NB4 (cell line): Measurements from ENCODE around the gene SLC16A14.
A peak's percentile ranks its signal among the peaks of the same experiment; 100 is the strongest.

Source experiments
- DNase-seq: peaks from one replicate; pipeline ENCODE4 v3.0.0; 2010; ENCODE audit warnings: low read depth
- H3K4me3 ChIP-seq: one replicate; pipeline ENCODE4 v1.5.1; 2011; ENCODE audit warnings: mild to moderate bottlenecking, low read depth, low read length, moderate library complexity
- CTCF ChIP-seq: IDR thresholded peaks from one replicate; pipeline ENCODE4 v1.5.1; 2012; ENCODE audit warnings: low read depth, low read length
- MYC ChIP-seq: IDR thresholded peaks from 2 replicates; pipeline ENCODE4 v1.6.1; 2011; ENCODE audit warnings: low read depth, low read length
- POLR2A ChIP-seq: IDR thresholded peaks from 2 replicates; pipeline ENCODE4 v1.6.1; 2011; ENCODE audit warnings: mild to moderate bottlenecking; ENCODE audit not compliant: insufficient read length; ENCODE audit errors: extremely low read depth
- TF ChIP-seq, protein P1 (sequence below): IDR thresholded peaks from 2 replicates; pipeline ENCODE4 v1.6.1; 2011; ENCODE audit warnings: low read depth, low read length

Gene SLC16A14

DNA sequence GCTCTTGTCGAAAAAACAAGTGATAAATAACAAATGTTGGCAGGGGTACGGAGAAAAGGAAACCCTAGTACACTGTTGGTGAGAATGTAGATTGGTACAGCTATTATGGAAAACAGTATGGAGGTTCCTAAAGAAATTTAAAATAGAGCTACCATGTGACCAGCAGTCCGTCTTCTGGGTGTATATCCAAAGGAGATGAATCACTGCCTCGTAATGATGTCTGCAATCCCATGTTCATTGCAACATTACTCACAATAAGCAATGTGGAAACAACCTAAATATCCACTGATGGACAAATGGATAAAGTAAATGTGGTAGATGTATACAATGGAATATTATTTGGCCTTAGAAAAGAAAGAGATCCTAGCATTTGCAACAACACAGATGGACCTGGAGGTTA, 50.6 kb downstream of the SLC16A14 start:
- no peak for DNase-seq
- TF ChIP-seq POLR2A: no peak
- H3K4me3 ChIP-seq: no peak overlapping the region

DNA sequence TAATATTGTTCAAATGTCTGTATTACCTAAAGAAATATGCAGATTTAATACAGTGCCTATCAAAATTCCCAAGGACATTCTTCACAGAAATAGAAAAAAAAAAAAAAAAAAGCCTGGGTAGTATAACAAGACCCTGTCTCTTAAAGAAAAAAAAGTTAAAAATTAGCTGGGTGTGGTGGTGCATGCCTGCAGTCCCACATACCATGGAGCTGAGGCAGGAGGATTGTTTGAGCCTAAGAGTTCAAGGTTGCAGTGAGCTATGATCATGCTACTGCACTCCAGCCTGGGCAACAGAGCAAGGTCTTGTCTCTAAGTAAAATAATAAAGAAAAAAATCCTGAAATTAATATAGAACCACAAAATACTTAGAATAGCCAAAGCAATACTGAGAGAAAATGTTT, 51.9 kb downstream of the SLC16A14 start:
- TF ChIP-seq POLR2A (no peak), CTCF (no peak), MYC (no peak)
- TF ChIP-seq, protein P1, sequence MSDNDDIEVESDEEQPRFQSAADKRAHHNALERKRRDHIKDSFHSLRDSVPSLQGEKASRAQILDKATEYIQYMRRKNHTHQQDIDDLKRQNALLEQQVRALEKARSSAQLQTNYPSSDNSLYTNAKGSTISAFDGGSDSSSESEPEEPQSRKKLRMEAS: no peak
- no peak overlapping the region for H3K4me3 ChIP-seq
- no peak for DNase-seq

DNA sequence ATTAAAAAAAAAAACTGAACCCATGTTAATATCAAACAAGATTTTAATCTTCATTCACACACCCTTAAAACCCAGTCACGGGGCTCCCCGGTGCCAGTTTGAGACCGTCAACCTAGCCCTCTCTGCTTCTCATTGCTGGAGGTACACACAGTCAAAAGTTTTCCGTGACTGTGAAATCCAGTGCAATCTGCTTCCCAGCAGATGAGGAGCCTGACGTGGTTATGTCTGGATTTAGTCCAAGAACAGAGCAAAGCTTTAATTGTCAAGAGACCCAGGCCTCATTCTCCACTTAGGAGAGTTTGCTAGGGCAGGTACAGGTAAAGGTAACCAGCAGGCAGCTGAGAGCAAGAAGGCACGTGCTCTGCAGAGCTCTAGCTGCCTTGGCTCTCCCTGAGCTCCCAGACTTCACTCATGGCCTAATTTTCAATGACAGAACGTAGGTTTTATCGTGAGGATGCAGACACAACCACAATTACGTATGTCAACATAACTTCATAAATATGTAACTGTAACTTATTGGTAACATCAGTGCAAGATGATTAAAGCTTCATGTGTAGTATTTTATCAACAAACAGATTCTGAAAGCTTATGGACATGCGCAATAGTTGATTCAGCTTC, 56.3 kb downstream of the SLC16A14 start:
- no peak for TF ChIP-seq MYC
- DNase-seq: no peak
- H3K4me3 ChIP-seq: no peak overlapping the region

GRCh38 chr2:230011617-230012016, 57.1 kb downstream of the SLC16A14 start:
- no peak overlapping the region for H3K4me3 ChIP-seq
- no peak for DNase-seq
- TF ChIP-seq POLR2A (no peak), CTCF (no peak), MYC (no peak)
- TF ChIP-seq, protein P1: no peak

GRCh38 chr2:230010501-230010900, 58.2 kb downstream of the SLC16A14 start:
- no peak overlapping the region for H3K4me3 ChIP-seq
- TF ChIP-seq, protein P1: no peak
- no peak for TF ChIP-seq MYC
- no peak for TF ChIP-seq POLR2A
- no peak for DNase-seq

DNA sequence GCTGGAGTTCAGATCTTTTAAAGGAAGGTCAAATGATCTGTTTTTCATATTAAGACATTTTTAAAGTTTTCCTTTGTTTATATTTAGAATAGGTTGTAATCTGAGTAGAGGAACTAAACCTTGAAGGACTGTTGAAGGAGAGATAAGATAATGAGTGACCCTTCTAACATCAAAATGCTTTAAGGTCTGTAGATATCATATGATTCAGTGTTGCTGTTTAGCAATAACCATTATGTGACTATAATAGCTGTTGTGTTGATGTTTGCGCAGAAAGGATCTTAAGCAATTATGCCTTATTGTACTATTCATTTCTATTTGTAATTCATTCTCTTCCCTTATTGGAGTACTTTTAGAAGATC, 60.0 kb downstream of the SLC16A14 start:
- no peak for DNase-seq
- TF ChIP-seq, protein P1: no peak
- no peak for TF ChIP-seq MYC
- TF ChIP-seq POLR2A: no peak
- no peak for TF ChIP-seq CTCF
- H3K4me3 ChIP-seq: no peak overlapping the region

- TF ChIP-seq CTCF (peak; percentile 64), MYC (no peak), POLR2A (no peak)
- DNase-seq: peak; percentile 84
- H3K4me3 ChIP-seq: no peak overlapping the region
Observed at GRCh38 chr2:230007931-230008707, 60.6 kb downstream of the SLC16A14 start.
